ENCODE measurements around the gene NCEH1.
"Not testable (repeated sequence)": the region's sequence is repeated elsewhere in the genome, so short reads cannot be mapped to it uniquely, and the experiment has no call there.

Gene NCEH1

GRCh38 chr3:172613845-172614244 is 97.0 kb downstream of the NCEH1 start:
- no peak for DNase-seq (ENCODE audit: low read depth, low spot score)

GRCh38 chr3:172612871-172613678 is 97.8 kb downstream of the NCEH1 start:
- DNase-seq (ENCODE audit: low read depth, low spot score): no peak

DNA sequence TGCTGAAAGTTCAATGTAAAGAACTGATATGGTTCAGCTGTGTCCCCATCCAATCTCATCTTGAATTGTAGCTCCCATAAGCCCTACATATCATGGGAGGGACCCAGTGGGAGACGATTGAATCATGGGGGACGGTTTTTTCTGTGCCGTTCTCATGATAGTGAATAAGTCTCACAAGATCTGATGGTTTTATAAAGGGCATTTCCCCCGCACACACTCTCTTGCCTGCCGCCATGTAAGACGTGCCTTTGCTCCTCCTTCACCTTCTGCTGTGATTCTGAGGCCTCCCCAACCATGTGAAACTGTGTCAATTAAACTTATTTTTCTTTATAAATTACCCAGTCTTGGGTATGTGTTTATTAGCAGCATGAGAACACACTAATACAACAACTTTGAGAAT is 101.1 kb downstream of the NCEH1 start:
- no peak for DNase-seq (ENCODE audit: low read depth, low spot score)

- no peak for DNase-seq (ENCODE audit: low read depth, low spot score)
Measured at GRCh38 chr3:172608575-172608974, 102.3 kb downstream of the NCEH1 start.

DNA sequence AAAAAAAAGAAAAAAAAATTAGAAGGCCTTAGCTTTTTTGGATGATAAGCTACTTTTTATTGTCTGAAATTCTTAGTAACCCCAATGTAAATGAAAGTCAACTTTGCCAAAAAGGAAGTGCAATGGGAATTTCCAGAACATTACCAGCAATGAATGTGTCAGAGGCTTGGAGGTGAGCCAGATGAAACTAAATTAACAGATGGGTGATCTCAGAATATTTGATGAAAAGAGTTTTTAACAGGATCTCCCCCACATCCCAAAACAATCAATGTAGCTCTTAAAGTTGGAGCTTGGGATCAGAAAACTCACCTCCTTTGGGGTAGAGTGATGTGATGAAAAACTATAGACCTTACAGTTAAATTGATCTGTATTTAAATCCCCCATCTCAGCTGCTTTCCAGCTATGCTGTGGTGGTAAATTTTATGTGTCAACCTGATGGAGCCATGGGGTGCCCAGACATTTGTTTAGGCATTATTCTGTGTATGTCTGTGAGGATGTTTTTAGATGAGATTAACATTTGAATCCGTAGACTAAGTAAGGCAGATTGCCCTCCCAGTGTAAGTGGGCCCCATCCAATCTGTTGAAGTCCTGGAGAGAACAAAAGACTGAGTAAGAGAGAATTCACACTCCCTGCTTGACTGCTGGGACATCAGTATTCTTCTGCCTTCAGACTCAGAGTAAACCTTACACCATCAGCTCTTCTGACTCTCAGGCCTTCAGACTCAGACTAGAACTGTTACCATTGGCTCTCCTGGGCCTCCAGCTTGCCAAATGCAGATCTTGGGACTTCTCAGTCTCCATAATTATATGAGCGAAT is 103.4 kb downstream of the NCEH1 start:
- DNase-seq (ENCODE audit: low read depth, low spot score): no peak

- no peak for DNase-seq (ENCODE audit: low read depth, low spot score)
Measured at GRCh38 chr3:172606021-172606420, 104.8 kb downstream of the NCEH1 start.

GRCh38 chr3:172604895-172605646 is 105.8 kb downstream of the NCEH1 start:
- no peak for DNase-seq (ENCODE audit: low read depth, low spot score)

DNA sequence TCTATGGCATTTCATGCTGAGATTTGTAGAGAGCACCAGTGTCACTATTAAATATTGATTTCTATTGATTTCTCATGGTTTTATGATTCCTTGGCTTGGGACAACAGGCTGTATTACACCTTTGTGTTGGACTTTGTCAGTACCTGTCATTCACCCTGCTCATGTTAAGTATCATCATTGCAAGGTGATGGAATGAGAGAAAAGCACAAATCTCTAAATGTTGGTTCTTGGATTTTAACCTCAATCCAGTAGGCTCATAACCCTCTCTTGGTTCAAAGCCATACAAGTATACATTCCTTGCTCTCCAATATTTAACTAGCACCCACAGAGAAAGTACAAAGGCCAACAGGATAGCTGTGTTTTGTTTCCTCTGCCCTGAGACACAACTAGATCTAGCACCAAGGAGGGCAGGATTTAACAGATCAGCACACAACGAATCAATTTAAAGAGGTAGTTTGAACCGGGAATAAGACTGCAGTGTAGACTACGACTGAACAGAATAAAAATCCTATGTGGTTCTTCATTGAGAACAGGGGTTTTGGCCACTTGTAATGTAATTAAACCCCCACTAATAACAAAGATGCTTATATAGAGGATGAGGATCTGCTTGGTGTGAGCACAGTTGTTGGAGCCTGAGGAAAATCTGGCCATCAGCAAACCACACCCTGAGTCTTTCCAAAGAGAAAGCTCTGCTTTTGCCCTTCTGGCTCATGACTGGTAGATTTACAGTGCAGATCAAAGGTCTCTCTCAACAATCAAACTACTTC is 109.6 kb downstream of the NCEH1 start:
- DNase-seq (ENCODE audit: low read depth, low spot score): no peak

DNA sequence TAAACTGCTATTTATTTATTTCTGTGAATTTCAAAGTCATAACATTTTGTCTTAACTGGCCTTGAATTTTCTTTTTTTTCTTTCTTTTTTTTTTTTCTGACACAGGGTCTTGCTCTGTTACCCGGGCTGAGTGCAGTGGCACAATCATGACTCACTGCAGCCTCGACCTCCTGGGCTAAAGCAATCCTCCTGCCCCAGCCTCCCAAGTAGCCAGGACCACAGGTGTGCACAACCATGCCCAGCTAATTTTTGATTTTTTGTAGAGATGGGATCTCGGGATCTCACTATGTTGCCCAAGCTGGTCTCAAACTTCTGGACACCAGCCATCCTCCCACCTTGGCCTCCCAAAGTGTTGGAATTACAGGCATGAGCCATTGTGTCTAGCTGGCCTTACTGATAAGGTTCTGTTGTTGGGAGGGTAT is 110.2 kb downstream of the NCEH1 start:
- DNase-seq (ENCODE audit: low read depth, low spot score): no peak

GRCh38 chr3:172598904-172599303 is 112.0 kb downstream of the NCEH1 start:
- DNase-seq (ENCODE audit: low read depth, low spot score): no peak

GRCh38 chr3:172596394-172596706 is 114.5 kb downstream of the NCEH1 start:
- no peak for DNase-seq (ENCODE audit: low read depth, low spot score)

- DNase-seq (ENCODE audit: low read depth, low spot score): no peak
Measured at GRCh38 chr3:172595664-172596393, 115.0 kb downstream of the NCEH1 start.

GRCh38 chr3:172594900-172595663 is 115.8 kb downstream of the NCEH1 start:
- not testable (repeated sequence) for DNase-seq (ENCODE audit: low read depth, low spot score)

DNA sequence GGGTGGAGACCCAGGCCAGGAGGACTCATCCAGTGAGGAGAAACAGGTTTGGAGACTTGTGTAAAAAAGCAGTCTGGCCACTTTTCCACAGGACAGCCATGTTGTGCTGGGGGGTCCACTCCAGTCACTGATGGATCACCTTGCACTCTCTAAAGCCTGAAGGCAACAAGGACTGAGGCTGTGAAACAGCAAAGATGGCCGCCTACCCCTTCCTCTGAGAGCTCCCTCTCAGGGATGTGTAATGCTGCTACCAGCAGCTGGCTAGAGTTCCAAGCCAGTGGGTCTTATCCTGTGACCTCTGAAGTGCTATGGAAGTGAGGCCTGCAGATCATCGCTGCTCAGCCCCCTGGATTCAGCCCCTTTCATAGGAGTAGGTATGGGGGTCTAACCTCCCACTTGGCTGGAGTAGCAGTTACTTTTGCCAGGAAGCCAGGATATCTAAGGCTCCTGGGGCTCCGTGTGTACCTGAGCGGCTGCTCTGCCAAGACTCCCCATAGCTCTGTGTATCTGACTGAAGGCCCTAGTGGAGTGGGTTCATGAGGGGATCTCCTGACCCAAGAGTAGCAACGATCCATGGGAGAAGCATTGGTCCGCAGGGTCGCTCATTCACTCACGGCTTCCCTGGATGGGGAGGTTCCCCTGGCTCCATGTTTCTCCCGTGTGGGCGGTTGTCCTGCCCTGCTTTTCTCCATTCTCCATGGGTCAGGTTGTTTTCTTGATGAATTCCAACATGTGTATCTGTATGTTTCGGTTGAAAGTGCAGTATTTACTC is 117.8 kb downstream of the NCEH1 start:
- no peak for DNase-seq (ENCODE audit: low read depth, low spot score)

DNA sequence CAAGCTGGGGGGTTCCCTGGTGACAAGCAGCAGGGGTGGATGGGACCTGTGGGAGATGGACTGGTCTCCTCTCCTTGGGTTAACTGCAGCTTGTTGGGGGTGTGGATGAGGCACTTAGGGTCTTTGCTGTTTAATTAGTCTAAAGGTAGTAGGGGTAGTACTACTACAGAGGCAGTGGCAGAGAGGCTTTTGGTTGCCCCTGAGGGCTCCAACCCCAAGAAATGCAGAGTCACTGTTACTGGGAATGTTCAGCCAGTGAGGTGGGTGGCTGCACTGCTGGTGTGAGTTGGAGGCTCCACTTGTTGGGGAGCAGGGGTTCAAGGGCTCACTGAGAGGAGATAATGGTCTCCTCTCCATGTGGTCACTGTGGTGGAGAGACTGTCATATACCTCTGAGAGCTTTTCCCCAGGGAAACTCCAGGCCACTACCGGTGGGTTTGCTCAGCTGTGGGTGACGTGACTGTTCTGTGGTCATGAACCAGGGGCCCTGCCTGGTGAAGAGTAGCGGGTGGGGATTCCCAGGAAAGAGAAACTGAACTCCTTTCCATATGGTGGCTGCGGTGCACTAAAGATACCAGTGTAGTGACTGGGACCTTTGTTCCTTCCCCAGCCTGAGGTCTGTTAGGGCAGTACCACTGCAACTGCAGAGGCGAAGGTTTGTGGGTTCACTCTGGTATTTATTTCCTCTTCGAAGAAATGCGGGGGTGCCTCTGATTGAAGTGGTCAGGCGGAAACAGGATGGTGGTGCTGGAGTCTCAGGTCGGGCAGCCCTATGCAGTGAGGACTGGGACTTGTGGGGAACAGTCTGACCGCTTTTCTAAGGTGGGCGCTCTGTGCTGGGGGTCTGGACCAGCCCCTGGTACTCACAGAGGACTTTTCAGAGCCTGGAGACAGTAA is 118.7 kb downstream of the NCEH1 start:
- no peak for DNase-seq (ENCODE audit: low read depth, low spot score)

DNA sequence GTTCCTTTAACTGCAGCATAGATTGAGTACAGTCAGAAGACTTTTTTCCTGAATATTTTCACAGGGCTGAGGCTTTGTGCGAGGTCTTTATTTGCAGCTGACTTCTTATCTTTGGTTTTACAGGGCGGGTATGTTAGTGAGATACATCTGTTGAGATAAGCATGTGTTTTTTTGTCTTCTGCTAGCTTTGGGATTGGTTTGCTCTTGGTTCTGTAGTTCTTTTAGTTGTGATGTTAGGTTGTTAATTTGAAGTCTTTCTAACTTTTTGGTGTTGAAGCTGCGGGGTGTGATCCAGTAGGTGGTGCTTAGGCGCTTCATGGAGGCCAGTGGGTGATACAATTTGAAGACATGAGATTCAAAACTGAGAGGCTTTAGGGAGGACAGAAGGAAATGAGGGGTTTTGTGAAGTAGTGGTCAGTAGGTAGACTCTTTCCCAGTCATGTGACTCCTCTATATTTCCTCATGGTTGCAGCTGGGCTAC is 119.7 kb downstream of the NCEH1 start:
- DNase-seq (ENCODE audit: low read depth, low spot score): no peak

GRCh38 chr3:172586436-172586835 is 124.4 kb downstream of the NCEH1 start:
- DNase-seq (ENCODE audit: low read depth, low spot score): no peak

DNA sequence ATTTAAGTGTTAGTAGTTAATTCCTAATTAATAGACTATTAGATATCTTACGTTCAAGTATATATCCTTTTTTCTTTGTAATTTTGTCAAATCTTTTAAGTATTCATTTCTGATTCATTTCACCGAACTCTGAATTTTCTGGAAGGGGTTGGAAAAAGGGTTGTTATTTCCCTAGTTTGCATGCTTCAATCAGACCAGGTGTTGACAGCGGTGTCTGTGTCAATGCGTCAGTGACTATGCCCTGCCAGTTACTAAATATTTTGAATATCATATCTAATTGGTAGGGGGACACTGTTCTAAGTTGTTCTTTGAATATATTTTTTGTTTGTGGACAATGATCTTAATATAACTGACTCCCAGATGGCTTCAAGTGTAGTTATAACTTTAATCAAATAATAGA is 124.9 kb downstream of the NCEH1 start:
- no peak for DNase-seq (ENCODE audit: low read depth, low spot score)

Data from brain pericyte (primary cell).